Measurements from ENCODE around the gene RBM4B. TPM values are rescaled to one million over a fixed set of nuclear protein-coding genes. Genes with fewer than 3 reads are reported as not detected.

RBM4B gene
- total and polyA plus RNA-seq, 2 experiments from 2014 or later = 28.0 to 31.0 TPM

- H3K79me2 ChIP-seq (replicated peaks; ENCODE audit: insufficient read depth) = peaks cover 97% of the 10 kb centered on the region
- no peak overlapping the region for H3K4me3 ChIP-seq
- ATAC-seq (no peak), DNase-seq (ENCODE audit: low spot score) (no peak)
- TF ChIP-seq CTCF (conservative IDR thresholded peaks at IDR 0.05; ENCODE audit: low read depth in 2 of 2) (no peak), STAT1 (IDR thresholded peaks at IDR 0.05; ENCODE audit: unreplicated experiment) (no peak), ETS1 (IDR thresholded peaks at IDR 0.05) (no peak)
- no peak overlapping the region for H3K27ac Mint-ChIP-seq
- peaks cover 18% of the 10 kb centered on the region for H3K27me3 Mint-ChIP-seq (ENCODE audit: insufficient read depth, low read depth, poor library complexity)
- H3K4me1 ChIP-seq (ENCODE audit: insufficient read depth) = no peaks in the 10 kb centered on the region; the same call in 1 of the 2 replicates
- H2AFZ ChIP-seq = no peak overlapping the region
- H3K4me1 Mint-ChIP-seq = peaks cover 11% of the 10 kb centered on the region; the same call in 2 of the 3 replicates
- no peaks in the 10 kb centered on the region for H3K9me2 ChIP-seq (ENCODE audit: insufficient read depth)
- no peak overlapping the region for H3K4me2 ChIP-seq
- H3K36me3 ChIP-seq (ENCODE audit: insufficient read depth) = peaks cover 40% of the 10 kb centered on the region
- peaks cover 80% of the 10 kb centered on the region for H3K36me3 Mint-ChIP-seq (ENCODE audit: low read depth)
- H3K9me3 Mint-ChIP-seq = no peaks in the 10 kb centered on the region
- no peak overlapping the region for H3K4me3 Mint-ChIP-seq
- H4K20me1 ChIP-seq (replicated peaks; ENCODE audit: insufficient read depth) = peaks cover 73% of the 10 kb centered on the region
- 0 out of 2 replicates have a peak overlapping the region, but pooled peaks have one; percentile 50 for H3K27ac ChIP-seq (ENCODE audit: low read depth)
- H3F3A ChIP-seq (replicated peaks; ENCODE audit: low read depth) = peaks cover 43% of the 10 kb centered on the region
- no peaks in the 10 kb centered on the region for H3K27me3 ChIP-seq (ENCODE audit: insufficient read depth)
Measured at GRCh38 chr11:66649903-66650302, 27.8 kb downstream of the RBM4B start.

- H3K9me3 Mint-ChIP-seq = no peaks in the 10 kb centered on the region
- H3K27me3 Mint-ChIP-seq (ENCODE audit: insufficient read depth, low read depth, poor library complexity) = peaks cover 13% of the 10 kb centered on the region
- H3F3A ChIP-seq (replicated peaks; ENCODE audit: low read depth) = peaks cover 42% of the 10 kb centered on the region
- H3K27me3 ChIP-seq (ENCODE audit: insufficient read depth) = no peaks in the 10 kb centered on the region
- no peak overlapping the region for H3K4me3 ChIP-seq
- peaks cover 84% of the 10 kb centered on the region for H4K20me1 ChIP-seq (replicated peaks; ENCODE audit: insufficient read depth)
- no peak overlapping the region for H3K4me2 ChIP-seq
- H2AFZ ChIP-seq = no peak overlapping the region
- H3K36me3 Mint-ChIP-seq (ENCODE audit: low read depth) = peaks cover 92% of the 10 kb centered on the region
- H3K27ac Mint-ChIP-seq = no peak overlapping the region
- no peak overlapping the region for H3K27ac ChIP-seq (ENCODE audit: low read depth)
- H3K79me2 ChIP-seq (replicated peaks; ENCODE audit: insufficient read depth) = peaks cover 100% of the 10 kb centered on the region
- peaks cover 10% of the 10 kb centered on the region for H3K4me1 ChIP-seq (ENCODE audit: insufficient read depth)
- TF ChIP-seq REST (IDR thresholded peaks at IDR 0.05; ENCODE audit: unreplicated experiment) = no peak
- TF ChIP-seq ETS1 (IDR thresholded peaks at IDR 0.05) = no peak
- TF ChIP-seq ZNF462 (CRISPR knock-in tag; IDR thresholded peaks at IDR 0.05) = no peak
- peaks cover 69% of the 10 kb centered on the region for H3K36me3 ChIP-seq (ENCODE audit: insufficient read depth)
- no peaks in the 10 kb centered on the region for H3K9me2 ChIP-seq (ENCODE audit: insufficient read depth)
- H3K4me3 Mint-ChIP-seq = no peak overlapping the region
- no peak for ATAC-seq
- H3K4me1 Mint-ChIP-seq = peaks cover 32% of the 10 kb centered on the region
- DNase-seq (ENCODE audit: low spot score) = no peak
Measured at GRCh38 chr11:66646828-66647227, 30.9 kb downstream of the RBM4B start.
